IMR-90 (cell line): Measurements from ENCODE around the gene DENND1B.

ENCODE experiments used
- CHD1 ChIP-seq: IDR thresholded peaks from 2 replicates; pipeline ENCODE4 v1.6.1; 2012; ENCODE audit warnings: low read depth, low read length, improper control_type of control experiment
- CTCF ChIP-seq: conservative IDR thresholded peaks from 2 replicates; pipeline ENCODE4 v1.5.1; 2012; ENCODE audit warnings: mild to moderate bottlenecking, low read depth, low read length, improper control_type of control experiment
- FOS ChIP-seq: fragments of 150-350 bp; IDR thresholded peaks from 2 replicates; pipeline ENCODE4 v1.6.1; 2016; ENCODE audit warnings: low read depth, low read length
- MAFK ChIP-seq: IDR thresholded peaks from 2 replicates; pipeline ENCODE4 v1.6.1; 2012; ENCODE audit warnings: low read depth, low read length, improper control_type of control experiment
- POLR2A ChIP-seq: IDR thresholded peaks from 2 replicates; pipeline ENCODE4 v1.6.1; 2012; ENCODE audit warnings: mild to moderate bottlenecking, low read depth, low read length
- RAD21 ChIP-seq: IDR thresholded peaks from 2 replicates; pipeline ENCODE4 v1.6.1; 2012; ENCODE audit warnings: low read length, improper control_type of control experiment
- RCOR1 ChIP-seq: IDR thresholded peaks from 2 replicates; pipeline ENCODE4 v1.6.1; 2012; ENCODE audit warnings: mild to moderate bottlenecking, low read length, improper control_type of control experiment; ENCODE audit not compliant: insufficient replicate concordance
- RFX5 ChIP-seq: IDR thresholded peaks from 2 replicates; pipeline ENCODE4 v1.8.0; 2012; ENCODE audit warnings: low read depth, mild to moderate bottlenecking, low read length, moderate library complexity
- USF2 ChIP-seq: fragments of 150-350 bp; IDR thresholded peaks from 2 replicates; pipeline ENCODE4 v1.6.1; 2017; ENCODE audit warnings: mild to moderate bottlenecking, antibody characterized with exemption, low read length, low read depth

DNA sequence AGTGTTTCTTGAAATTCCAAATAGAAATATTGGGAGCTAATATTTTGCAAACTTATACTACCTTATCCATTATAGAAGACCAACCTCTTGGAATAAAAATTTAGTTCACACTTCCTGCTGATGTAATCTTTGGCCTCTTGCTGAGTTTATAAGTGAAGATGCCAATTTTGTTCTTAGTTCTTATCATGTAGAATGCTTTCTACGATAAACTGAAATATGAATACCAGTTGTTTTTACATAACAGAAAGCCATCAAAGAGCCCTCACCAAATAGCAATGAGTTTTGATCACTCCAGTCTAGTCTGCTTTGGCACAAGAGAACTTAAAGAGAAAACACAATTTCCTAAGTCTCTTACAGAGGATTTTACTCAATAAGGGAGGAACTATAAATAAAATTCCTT is 89.5 kb downstream of the DENND1B start:
- TF ChIP-seq CTCF = no peak
- no peak for TF ChIP-seq POLR2A
- TF ChIP-seq USF2 = no peak
- no peak for TF ChIP-seq CHD1
- TF ChIP-seq FOS = no peak
- no peak for TF ChIP-seq RAD21
- no peak for TF ChIP-seq MAFK
- no peak for TF ChIP-seq RCOR1
- no peak for TF ChIP-seq RFX5
